GM12873 (cell line): ENCODE data around the gene ADGRB2.

Experiments
- CTCF ChIP-seq: IDR thresholded peaks from 2 replicates; pipeline ENCODE4 v1.5.1; 2012; ENCODE audit warnings: low read depth, mild to moderate bottlenecking, moderate library complexity, low read length, control low read depth; ENCODE audit not compliant: insufficient read depth; ENCODE audit errors: missing control alignments

Gene ADGRB2

DNA sequence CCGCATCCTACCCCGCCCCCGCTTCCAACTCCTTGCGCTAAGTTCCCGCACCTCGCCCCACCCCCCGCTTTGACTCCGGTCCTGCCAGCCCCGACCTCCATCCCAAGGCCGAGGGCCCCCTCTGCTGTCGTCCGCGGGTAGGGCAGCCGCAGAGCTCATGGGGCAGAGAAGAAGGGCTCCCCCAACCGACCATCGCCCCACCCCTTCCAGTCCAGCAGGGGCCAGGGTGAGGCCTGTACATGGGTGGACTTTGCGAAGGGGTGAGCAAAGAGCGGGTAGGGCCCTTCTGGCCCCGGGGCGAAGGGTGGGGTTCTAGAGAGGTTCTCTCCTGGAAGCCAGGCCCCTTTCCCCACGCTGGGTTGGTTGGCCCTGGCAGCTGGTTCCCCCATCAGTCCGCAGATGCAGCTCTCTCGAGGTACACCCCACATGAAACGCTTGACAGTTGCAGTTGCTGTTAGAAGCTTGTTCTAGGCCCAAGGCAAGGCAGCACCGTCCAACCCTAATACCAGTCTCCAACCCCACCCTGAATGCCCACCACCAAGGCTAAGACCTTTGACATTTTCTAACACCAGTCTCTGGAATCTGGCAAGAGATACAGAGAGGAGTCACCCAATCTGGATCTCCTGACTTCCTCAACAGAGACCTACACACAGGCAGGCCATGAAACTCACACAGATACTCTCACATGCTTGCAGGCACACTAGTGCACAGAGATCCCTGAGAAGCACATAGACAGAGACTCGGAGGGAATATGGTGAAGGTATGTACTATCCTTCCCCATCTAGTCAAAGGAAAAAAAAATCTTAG, 25.3 kb upstream of the ADGRB2 start:
- TF ChIP-seq CTCF = peak; percentile 86

GRCh38 chr1:31788825-31789256, 24.7 kb upstream of the ADGRB2 start:
- no peak for TF ChIP-seq CTCF

DNA sequence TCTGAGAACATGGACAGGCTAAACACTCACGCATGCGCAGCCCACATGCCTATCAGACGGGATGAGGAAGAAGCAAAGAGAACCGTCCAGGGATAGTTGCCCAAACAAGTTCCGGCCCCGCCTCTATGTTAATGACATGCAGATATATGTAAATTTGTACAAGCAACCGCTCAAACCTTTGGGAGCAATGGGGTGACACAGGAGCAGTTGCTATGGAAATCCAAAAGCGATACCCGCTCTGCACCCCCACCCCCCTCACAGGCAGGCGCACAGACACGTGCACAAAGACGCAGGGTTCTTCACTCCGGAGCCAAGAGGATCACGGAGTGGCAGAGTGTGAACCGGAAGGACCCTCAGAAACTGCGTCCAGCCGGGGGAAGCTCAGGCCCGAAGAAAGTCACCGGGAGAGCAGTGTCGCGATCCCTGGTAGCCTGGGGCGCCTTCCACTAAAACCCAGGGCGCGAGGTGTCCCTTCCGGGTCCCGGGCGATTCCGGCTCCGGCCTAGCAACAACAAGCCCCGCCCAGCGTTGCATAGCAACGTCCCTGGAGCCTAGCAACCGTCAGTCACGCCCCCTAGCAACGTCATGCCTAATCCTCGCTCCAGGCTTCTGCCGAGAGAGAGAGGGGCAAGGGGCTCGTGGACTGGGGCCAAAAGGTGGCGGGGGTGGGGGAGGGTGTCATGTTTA, 24.1 kb upstream of the ADGRB2 start:
- no peak for TF ChIP-seq CTCF

GRCh38 chr1:31787786-31788137, 23.6 kb upstream of the ADGRB2 start:
- TF ChIP-seq CTCF = no peak

DNA sequence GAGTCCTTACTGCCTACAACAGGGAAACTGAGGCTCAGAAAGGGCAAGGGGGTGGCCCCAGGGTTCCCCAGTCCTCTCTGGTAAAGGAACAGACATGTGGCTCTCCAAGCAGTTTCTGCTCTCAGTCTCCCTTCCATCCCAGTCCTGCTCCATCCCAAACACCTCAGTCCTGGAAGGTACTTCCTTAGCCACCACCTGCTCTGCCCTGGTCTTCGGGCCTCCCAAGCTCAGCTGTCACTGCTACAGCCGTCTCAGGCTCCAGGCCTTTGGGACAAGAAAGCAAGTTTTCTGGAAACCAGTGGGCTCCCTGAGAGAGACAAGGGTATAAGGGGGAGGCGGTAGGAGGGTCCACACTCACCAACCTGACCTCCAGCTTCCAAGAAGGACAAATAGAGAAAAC, 23.1 kb upstream of the ADGRB2 start:
- no peak for TF ChIP-seq CTCF

GRCh38 chr1:31786366-31787060, 22.4 kb upstream of the ADGRB2 start:
- TF ChIP-seq CTCF = no peak

- TF ChIP-seq CTCF = no peak
Observed at GRCh38 chr1:31785947-31786290, 21.8 kb upstream of the ADGRB2 start.
